ENCODE measurements around the gene CARS1. TPM values are rescaled to one million over a fixed set of nuclear protein-coding genes. Genes with fewer than 3 reads are reported as not detected.

The CARS1 gene
- total RNA-seq, 3 donors from 2014 or later, result 40.9 to 61.0 (median 43.3) TPM

DNA sequence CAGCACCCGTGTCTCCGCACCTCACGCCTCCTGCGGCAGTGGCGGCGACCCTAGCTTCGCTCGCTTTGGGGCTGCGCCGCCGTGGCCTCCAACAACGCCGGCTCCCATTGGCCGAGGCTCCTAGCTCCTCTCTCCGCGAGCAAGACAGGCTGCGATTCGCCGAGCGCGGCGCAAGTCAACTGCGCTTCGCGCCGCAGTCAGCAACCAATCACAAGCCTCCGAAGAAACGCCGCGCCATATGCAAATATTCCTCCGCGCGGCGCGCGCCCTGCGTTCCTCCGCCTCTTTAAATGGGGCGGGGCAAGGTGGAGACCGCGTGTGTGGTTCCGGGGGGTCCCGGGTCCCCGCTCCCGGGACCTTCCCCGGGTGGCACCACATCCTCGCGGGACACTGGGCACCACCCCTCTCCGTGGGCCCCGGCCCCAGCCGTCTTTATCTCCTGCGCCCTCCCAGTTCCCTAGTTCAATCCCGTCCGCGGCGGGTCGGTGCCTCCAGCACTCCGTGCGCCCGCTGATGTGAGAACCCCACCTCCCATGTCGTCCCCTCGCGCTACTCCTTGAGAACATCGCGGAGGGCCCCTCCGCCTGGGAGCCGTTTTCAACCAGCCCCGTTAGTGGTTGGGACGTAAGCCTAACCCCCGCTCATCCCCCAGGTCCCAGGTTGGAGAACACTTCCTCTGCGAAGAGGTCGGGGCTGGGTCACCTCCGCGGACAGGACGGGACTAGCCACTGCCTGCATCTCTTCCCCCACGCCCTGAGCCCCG lies 64.8 kb downstream of the CARS1 start, which contains the start of gene NAP1L4:
Gene NAP1L4 (minus strand): TSS at position 96 of the 763 bp plus-strand sequence. CDS start 13,109 bp downstream, outside the sequence.
- intact Hi-C loops (cut with DNase I, micrococcal nuclease), result no loop called here
- TF ChIP-seq CTCF (IDR thresholded peaks at IDR 0.05), result no peak
- Histone ChIP-seq H3K36me3 (ENCODE audit: low read depth) (no peaks in the 10 kb centered on the region), H3K4me3 (peak within 1 kb of the TSS; percentile 84), H3K4me1 (ENCODE audit: low read depth) (peaks cover 37% of the 10 kb centered on the region), H3K9me3 (no peaks in the 10 kb centered on the region)
- DNase-seq, result peak; percentile 98 to 99 (median 98)
- ATAC-seq, result peak; percentile 91

- no peaks in the 10 kb centered on the region for H3K9me3 ChIP-seq
- no peaks in the 10 kb centered on the region for H3K36me3 ChIP-seq (ENCODE audit: low read depth)
- no peak for DNase-seq
- no peak for TF ChIP-seq CTCF (IDR thresholded peaks at IDR 0.05)
- intact Hi-C loops (cut with DNase I, micrococcal nuclease), result no loop called here
- H3K4me1 ChIP-seq (ENCODE audit: low read depth), result peaks cover 38% of the 10 kb centered on the region
- peak overlapping the region; percentile 84 for H3K4me3 ChIP-seq
- peak; percentile 71 for ATAC-seq
Observed at GRCh38 chr11:2991452-2992233, 65.6 kb downstream of the CARS1 start.

GRCh38 chr11:2990617-2991451 lies 66.4 kb downstream of the CARS1 start:
- Histone ChIP-seq H3K4me1 (ENCODE audit: low read depth) (peaks cover 38% of the 10 kb centered on the region), H3K9me3 (no peaks in the 10 kb centered on the region), H3K36me3 (ENCODE audit: low read depth) (no peaks in the 10 kb centered on the region), H3K4me3 (peak overlapping the region; percentile 84)
- ATAC-seq (peak; percentile 20), DNase-seq (peak in 1 of 3 donors; percentile 43)
- no peak for TF ChIP-seq CTCF (IDR thresholded peaks at IDR 0.05)
- intact Hi-C loops (cut with DNase I, micrococcal nuclease), result no loop called here

- no peak for ATAC-seq
- DNase-seq, result no peak
- H3K4me1 ChIP-seq (ENCODE audit: low read depth), result peaks cover 38% of the 10 kb centered on the region
- no peaks in the 10 kb centered on the region for H3K36me3 ChIP-seq (ENCODE audit: low read depth)
- intact Hi-C loops (cut with DNase I, micrococcal nuclease), result no loop called here
- no peak for TF ChIP-seq CTCF (IDR thresholded peaks at IDR 0.05)
- no peak overlapping the region for H3K4me3 ChIP-seq
- H3K9me3 ChIP-seq, result no peaks in the 10 kb centered on the region
Observed at GRCh38 chr11:2989551-2989950, 67.7 kb downstream of the CARS1 start.

DNA sequence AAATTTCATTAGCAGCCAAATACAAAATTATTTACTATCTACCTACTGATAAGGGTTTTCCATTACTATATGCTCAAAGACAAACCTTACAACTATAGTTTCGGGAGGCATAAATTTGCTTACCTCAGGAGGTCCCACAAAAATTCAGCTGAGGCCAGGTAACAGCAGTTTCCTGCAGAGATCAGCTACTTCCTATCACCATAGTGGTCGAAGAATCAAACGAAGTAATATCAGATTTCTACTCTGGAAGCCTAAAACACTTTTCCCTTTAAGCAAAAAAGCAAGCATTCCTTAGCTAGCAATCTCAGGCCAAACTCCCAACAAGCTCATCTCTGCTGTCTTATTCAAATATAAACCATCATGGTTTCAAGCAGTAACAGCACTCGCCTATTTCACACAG lies 68.2 kb downstream of the CARS1 start:
- no peak for TF ChIP-seq CTCF (IDR thresholded peaks at IDR 0.05)
- H3K36me3 ChIP-seq (ENCODE audit: low read depth), result no peaks in the 10 kb centered on the region
- ATAC-seq, result no peak
- no peak for DNase-seq
- H3K4me3 ChIP-seq, result no peak overlapping the region
- no peaks in the 10 kb centered on the region for H3K9me3 ChIP-seq
- H3K4me1 ChIP-seq (ENCODE audit: low read depth), result peaks cover 38% of the 10 kb centered on the region
- intact Hi-C loops (cut with DNase I, micrococcal nuclease), result no loop called here

All from mucosa of descending colon (tissue), 3 donors.